UCSD-AML1 (cell line): Measurements from ENCODE around the gene DLG2.

Experiments
- DNase-seq: peaks from one replicate; lab custom pipeline; 2025; ENCODE audit not compliant: unreplicated experiment; lab: John Stamatoyannopoulos, UW

Gene DLG2

GRCh38 chr11:83522911-83523310, 2104.2 kb downstream of the DLG2 start:
- no peak for DNase-seq

- no peak for DNase-seq
Measured at GRCh38 chr11:83521647-83522596, 2105.2 kb downstream of the DLG2 start.

DNA sequence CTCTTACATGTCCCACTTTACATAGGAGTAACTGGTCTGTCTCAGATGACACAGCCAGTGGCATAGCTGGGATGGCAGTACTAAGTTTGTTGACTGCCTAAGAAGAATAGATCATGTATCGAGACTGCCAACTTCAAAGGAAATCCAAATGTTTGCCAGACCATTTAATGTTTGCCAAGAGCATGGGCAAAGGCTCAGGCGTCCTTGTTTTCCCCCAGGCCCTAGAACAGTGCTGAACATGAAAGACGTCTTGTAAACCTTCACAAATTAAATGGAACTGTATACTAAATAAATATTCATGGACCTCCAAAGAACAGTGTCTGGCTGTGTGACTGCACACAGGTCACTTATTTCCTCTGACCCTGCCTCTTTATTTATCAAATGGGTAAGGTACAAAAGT, 2106.3 kb downstream of the DLG2 start:
- no peak for DNase-seq

GRCh38 chr11:83511646-83512045, 2115.5 kb downstream of the DLG2 start:
- DNase-seq: no peak

DNA sequence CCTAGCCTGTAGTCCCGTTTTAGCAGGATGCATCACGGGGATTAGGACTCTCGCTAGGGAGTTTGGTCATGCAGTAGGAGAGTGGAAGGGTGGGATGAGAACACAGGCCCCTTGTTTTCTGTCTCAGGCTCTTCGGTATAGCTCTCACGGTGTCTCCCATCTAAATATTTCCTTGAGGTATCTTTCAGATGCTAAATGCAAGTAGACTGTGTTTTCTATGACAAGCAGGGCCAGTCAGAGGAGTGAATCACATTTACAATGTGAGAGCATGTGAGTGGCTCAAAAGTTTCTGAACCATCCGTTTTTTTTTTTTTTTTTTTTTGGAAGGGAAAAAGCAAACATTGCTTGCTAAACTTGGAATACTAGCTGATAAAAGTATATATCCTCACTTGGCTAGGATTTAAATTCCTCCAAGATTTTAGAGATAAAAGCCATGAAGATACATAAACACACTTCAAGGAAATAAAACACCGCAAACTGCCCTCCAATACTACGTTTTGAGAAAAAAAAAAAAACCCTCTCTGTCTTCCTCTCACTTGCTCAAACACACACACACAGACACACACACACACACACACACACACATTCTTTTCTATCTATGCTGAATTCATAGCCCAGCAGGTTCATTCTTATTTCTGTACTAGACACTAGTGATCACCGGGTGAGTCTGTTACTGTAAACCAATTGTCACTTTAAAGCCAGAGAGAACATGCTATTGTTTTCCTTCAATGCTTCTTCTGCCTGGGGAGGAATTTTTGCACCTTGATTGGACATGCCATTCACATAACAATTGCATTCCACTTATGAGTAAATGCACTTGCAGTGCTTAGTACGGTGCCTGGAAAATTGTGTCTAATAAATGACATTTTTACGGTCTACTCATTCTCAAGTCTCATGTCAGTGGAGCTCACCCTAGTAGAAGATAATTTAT, 2116.3 kb downstream of the DLG2 start:
- DNase-seq: no peak

DNA sequence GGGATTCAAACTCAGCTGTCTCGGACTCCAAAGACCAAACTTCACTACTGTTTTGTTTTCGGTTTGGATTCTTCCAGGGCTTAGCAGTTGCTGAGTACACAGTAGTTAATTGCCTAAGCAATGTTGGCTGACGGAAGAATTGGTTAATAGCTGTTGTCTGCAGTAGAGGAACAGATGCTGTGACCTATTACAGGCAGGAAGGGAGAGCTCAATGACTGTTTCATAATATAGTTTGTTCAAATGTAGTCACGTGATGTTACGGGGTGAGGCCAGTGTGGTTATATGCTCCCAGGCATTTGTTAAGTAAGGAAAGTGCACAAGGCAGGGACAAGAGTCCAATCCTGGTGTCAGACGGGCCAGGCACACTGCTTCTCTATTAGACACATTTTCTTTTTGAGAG, 2118.3 kb downstream of the DLG2 start:
- no peak for DNase-seq

DNA sequence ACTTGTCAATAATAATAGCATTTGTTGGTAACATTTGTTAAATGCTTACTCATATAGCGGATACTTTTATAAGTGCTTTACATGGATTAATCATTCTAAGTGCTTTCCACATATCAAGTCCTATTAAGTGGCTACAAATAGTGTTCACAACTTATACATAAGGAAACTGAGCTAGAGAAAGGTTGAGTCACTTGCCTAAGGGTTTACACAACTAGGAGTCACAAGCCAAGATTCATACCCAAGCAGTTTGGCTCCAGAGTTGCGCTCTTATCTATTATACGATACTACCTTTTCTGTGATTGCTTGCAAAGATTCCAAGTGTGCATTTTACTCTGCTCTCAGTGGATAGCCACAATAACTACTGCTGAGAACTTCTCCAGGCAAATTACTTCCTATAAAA, 2125.1 kb downstream of the DLG2 start:
- DNase-seq: no peak

DNA sequence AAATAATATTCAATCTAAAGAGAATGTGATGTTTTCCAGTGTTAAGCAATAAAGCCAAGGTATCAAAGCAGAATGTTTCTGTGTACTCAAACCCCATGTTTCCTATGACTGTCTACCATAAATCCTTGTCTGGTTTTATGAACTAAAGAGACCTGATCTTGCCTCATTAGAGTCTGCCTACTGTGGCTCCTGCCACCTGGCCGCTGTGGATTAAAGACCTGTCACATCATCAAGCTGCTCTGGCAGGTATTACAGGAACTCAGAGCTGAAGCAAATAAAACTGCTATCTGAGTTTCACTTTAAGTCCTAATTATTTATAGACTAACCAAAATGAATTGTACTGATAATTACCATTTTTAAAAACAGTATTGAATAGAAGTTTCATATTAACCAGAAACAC, 2133.2 kb downstream of the DLG2 start:
- no peak for DNase-seq

DNA sequence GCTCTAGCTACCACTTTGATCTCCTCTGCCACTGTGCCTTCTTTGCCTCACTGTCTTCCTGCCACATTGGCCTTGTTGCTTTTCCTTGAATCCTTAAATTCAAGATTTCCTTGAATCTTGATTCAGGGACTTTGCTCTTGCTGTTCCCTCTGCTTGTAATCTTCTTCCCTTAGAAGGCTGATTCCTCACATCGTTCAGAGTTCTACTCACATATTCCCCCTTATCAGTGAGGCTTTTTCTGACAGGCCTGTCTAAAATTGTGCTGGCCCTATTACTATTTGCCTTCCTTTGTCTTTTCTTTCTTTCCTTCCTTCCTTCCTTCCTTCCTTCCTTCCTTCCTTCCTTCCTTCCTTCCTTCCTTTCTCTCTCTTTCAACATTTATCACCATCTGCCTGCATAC, 2134.1 kb downstream of the DLG2 start:
- DNase-seq: no peak

DNA sequence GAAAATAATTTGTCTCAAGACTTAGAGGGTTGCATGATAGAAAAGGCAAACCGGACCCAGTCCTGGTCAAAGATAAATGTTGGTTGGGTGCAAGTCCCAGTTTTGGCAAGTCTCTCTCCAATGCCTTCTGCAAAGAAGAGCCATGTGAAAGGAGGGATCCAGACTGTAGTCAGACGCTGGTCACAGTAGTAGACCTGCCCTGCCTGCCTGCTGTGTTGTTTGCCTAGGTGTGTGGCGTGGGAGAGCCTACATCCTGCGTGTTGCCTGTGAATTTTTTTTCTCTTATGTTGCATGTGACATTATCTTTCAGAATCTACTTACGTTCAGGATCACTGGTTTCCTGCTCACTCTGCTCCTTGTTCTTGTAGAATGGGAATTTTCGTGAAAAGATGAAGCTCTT, 2143.3 kb downstream of the DLG2 start:
- no peak for DNase-seq

GRCh38 chr11:83480811-83481210, 2146.3 kb downstream of the DLG2 start:
- DNase-seq: no peak

DNA sequence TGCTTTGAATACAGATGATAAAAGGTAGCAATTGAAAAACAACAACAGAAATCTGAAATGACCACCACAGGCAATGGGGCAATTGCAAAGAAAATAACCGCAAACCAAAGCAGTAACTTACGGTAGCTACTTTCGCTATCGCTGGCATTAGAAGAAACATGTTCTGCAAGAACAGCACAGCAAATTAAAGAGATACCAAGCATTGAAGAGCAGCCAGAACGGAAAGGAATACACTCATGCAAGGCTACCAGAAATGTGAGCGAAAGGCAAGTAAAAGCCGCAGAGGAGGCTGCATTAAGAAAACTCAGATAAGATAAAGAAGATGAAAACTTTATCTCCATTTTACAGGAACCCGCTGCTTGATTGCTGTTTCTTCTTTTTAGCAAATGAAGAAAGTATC, 2146.9 kb downstream of the DLG2 start:
- DNase-seq: no peak

DNA sequence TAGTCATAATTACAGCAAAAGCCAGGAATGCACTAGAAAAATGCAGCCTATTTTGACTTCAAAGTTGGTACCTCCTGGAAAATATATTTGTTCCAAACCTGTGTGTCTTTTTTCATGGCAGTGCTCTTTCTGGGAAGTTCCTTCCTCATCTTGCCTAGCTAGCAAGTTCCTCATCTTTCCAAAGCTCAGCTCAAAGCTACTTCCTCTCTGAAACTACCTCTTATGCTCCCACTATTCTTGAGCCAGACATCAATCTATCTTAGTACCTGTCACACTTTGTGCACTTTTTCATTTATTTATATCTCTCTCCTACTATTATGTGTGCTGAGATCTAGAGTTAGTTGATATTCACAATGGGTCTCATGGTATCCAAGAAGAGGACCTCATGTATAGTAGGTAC, 2149.4 kb downstream of the DLG2 start:
- no peak for DNase-seq

DNA sequence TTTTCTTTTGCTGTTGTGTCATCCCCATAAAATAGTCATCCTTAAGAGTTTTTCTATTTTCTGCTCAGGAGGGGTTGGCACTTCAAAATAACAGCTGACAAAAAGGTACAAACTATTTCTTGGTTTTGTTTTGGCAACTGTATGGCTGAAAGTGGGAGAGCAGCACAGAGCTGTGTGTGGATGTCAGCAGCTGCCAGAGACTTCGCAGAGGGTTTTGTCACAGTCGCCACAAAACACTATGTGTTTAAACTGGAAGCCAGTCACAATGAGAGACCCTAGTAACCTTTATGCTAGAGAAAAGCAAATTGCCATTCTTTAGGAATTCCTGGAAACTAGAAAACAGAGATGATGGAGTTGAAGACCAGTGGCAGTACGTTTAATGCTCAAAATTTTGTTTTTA, 2151.4 kb downstream of the DLG2 start:
- no peak for DNase-seq

GRCh38 chr11:83473743-83474142, 2153.4 kb downstream of the DLG2 start:
- DNase-seq: no peak

- no peak for DNase-seq
Measured at GRCh38 chr11:83472806-83473205, 2154.3 kb downstream of the DLG2 start.

DNA sequence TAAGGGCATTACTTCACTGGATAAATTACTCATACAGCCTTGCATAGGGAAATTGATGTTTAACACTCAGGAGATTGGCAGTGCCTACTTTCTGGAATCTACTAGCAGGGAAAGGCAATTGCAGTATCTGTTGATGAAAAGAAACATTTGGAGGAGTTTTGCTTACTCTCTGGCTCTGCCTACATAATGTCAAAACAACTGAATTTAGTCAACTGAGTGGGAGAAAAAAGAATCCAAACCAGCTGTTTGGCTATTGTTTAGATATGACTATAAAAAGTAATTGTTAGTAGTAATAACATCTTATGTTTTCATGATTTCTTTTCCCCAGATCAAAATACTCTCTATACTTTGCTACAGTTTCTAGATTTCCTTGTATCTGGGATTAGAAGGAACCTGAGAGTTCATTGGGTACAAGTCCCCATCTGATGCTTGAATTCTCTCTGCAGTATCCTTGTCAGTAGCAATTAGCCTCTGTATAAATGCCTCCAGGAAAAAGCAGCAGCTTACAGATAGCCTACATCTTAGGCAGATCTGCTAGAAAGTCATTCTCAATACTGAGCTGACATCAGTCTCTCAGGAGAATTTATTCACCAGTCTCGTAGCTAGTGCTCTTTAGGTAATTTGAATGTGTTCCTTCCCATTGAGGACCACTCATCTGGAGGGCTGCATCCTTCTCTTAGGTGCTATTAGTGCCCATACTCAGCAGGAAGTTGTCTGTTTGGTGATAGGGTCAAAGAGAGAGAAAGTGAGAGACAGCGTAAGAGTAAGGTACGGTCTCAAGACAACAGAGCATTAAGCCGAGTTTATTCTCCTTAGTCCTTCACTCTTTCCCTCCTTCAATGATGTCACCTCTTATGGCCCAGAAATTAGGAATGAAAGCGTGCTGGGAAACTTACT, 2155.1 kb downstream of the DLG2 start:
- DNase-seq: no peak

DNA sequence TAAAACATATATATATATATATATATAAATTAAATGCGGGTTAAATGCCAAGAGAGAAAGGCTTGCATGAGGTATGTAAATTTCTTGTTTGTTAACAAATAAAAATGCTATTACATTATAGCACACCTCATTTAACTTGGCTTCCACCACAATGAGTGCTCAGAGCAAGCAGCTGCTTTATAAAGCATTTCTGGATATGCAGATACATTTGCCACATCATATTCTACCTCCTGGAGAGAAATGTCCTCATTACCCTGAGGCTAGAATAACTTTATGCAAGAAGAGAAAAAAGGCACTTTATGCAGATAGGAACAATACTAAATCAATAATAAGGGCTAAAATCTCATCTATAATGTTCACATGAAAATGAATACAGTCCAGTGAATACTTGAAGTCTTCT, 2159.3 kb downstream of the DLG2 start:
- DNase-seq: no peak

- no peak for DNase-seq
Measured at GRCh38 chr11:83464160-83464944, 2162.8 kb downstream of the DLG2 start.

DNA sequence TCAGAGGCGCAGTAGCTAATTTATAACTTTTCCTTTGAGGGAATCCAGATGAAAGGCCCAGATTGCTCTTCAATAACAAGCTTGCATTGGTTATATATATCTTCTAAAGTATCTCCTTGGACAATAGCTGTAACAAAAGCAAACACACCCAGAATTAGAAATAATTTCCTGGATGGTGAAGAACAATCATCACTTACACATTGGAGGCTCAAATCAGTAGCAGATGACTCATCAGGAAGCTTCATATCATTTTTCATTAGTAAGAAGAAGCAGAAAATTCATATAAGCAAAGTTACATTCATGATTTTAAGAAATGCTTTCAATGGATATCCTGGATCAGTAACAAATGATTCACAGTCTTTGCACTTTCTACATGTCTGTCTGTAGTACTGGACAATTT, 2167.3 kb downstream of the DLG2 start:
- DNase-seq: no peak
